ENCODE measurements around the gene DCLRE1C. TPM values are rescaled to one million over a fixed set of nuclear protein-coding genes. Genes with fewer than 3 reads are reported as not detected.
A peak's percentile ranks its signal among the peaks of the same experiment; 100 is the strongest.

The DCLRE1C gene
- total and polyA plus RNA-seq, 2 donors (not counting 1 experiment from before 2014, with no cell fraction given): 24.0 to 61.8 TPM

GRCh38 chr10:14925268-14925667, 28.6 kb downstream of the DCLRE1C start:
- H3K27me3 ChIP-seq (replicated peaks in 1 of 4; ENCODE audit: control extremely low read depth in 1 of 4, control insufficient read depth in 3 of 4, insufficient read depth in 4 of 4, low read length in 3 of 4): no peaks in the 10 kb centered on the region
- ChIA-PET POLR2A (no interaction called here), CTCF (interaction anchor here (1.5 kb wide), 1 partner anchor 26 kb away, joined by 3 read pairs; no protein-coding TSS in a partner anchor)
- no peak for DNase-seq
- H4K20me1 ChIP-seq (ENCODE audit: control insufficient read depth, insufficient read depth, low read length, poor library complexity, severe bottlenecking): peaks cover 20% of the 10 kb centered on the region
- WGBS (ENCODE audit: insufficient coverage): no CpG with 5 or more reads among the region's 2 CpGs
- H2AFZ ChIP-seq (ENCODE audit: insufficient read depth, low read depth, low read length, poor library complexity, severe bottlenecking): no peak overlapping the region
- Mint-ChIP-seq H3K9me3 (ENCODE audit: insufficient read depth) (no peaks in the 10 kb centered on the region), H3K4me3 (no peak overlapping the region), H3K4me1 (peaks cover 26% of the 10 kb centered on the region), H3K27me3 (no peaks in the 10 kb centered on the region), H3K27ac (peak overlapping the region; percentile 80)
- peaks cover 49% of the 10 kb centered on the region for H3K79me2 ChIP-seq (ENCODE audit: control insufficient read depth, insufficient read depth, low read length)
- TF ChIP-seq EZH2 (IDR thresholded peaks at IDR 0.05; ENCODE audit: borderline replicate concordance, insufficient read depth, low read depth, low read length, poor library complexity, severe bottlenecking) (no peak), CTCF (IDR thresholded peaks at IDR 0.05) (no peak)
- ATAC-seq (ENCODE audit: low read depth): no peak
- no peak overlapping the region for H3K9ac ChIP-seq (ENCODE audit: low read length)
- no peak overlapping the region for H3K4me3 ChIP-seq (ENCODE audit: control extremely low read depth in 1 of 5, extremely low read depth in 1 of 5, insufficient read depth in 1 of 5, low read depth in 2 of 5, low read length in 4 of 5)
- intact Hi-C loops (cut with micrococcal nuclease): no loop called here
- H3K4me1 ChIP-seq (ENCODE audit: control insufficient read depth in 2 of 2, insufficient read depth in 2 of 2, low read length in 2 of 2): peaks cover 12 to 20% of the 10 kb centered on the region in 2 donors
- peaks cover 20 to 78% of the 10 kb centered on the region in 2 experiments for H3K36me3 ChIP-seq (replicated peaks in 1 of 2; ENCODE audit: control extremely low read depth in 1 of 2, control insufficient read depth in 1 of 2, extremely low read depth in 1 of 2, insufficient read depth in 2 of 2, low read length in 1 of 2)
- H3K9me3 ChIP-seq (ENCODE audit: control extremely low read depth in 1 of 3, control insufficient read depth in 2 of 3, insufficient read depth in 1 of 3, low read length in 2 of 3): no peaks in the 10 kb centered on the region
- no peak overlapping the region for H3K27ac ChIP-seq (ENCODE audit: low read length in 2 of 2)
- H3K4me2 ChIP-seq (replicated peaks; ENCODE audit: low read depth, low read length, poor library complexity, severe bottlenecking): no peak overlapping the region

GRCh38 chr10:14924013-14924412, 29.9 kb downstream of the DCLRE1C start:
- no peaks in the 10 kb centered on the region for H3K9me3 Mint-ChIP-seq (ENCODE audit: insufficient read depth)
- Histone ChIP-seq H3K79me2 (ENCODE audit: control insufficient read depth, insufficient read depth, low read length) (peaks cover 52% of the 10 kb centered on the region), H3K4me3 (ENCODE audit: control extremely low read depth in 1 of 5, extremely low read depth in 1 of 5, insufficient read depth in 1 of 5, low read depth in 2 of 5, low read length in 4 of 5) (no peak overlapping the region), H3K27me3 (replicated peaks in 1 of 4; ENCODE audit: control extremely low read depth in 1 of 4, control insufficient read depth in 3 of 4, insufficient read depth in 4 of 4, low read length in 3 of 4) (no peaks in the 10 kb centered on the region), H3K9ac (ENCODE audit: low read length) (no peak overlapping the region), H3K4me1 (ENCODE audit: control insufficient read depth in 2 of 2, insufficient read depth in 2 of 2, low read length in 2 of 2) (peaks cover 12 to 20% of the 10 kb centered on the region in 2 donors), H3K27ac (ENCODE audit: low read length in 2 of 2) (no peak overlapping the region), H3K9me3 (ENCODE audit: control extremely low read depth in 1 of 3, control insufficient read depth in 2 of 3, insufficient read depth in 1 of 3, low read length in 2 of 3) (no peaks in the 10 kb centered on the region), H4K20me1 (ENCODE audit: control insufficient read depth, insufficient read depth, low read length, poor library complexity, severe bottlenecking) (peaks cover 20% of the 10 kb centered on the region), H2AFZ (ENCODE audit: insufficient read depth, low read depth, low read length, poor library complexity, severe bottlenecking) (no peak overlapping the region), H3K4me2 (replicated peaks; ENCODE audit: low read depth, low read length, poor library complexity, severe bottlenecking) (no peak overlapping the region), H3K36me3 (replicated peaks in 1 of 2; ENCODE audit: control extremely low read depth in 1 of 2, control insufficient read depth in 1 of 2, extremely low read depth in 1 of 2, insufficient read depth in 2 of 2, low read length in 1 of 2) (peaks cover 28 to 83% of the 10 kb centered on the region in 2 experiments)
- POLR2A ChIA-PET: no interaction called here
- intact Hi-C loops (cut with micrococcal nuclease): no loop called here
- peaks cover 26% of the 10 kb centered on the region for H3K4me1 Mint-ChIP-seq
- WGBS (ENCODE audit: insufficient coverage): 100% methylated on average over 7 of the region's 7 CpGs
- TF ChIP-seq CTCF (IDR thresholded peaks at IDR 0.05) (no peak), EZH2 (IDR thresholded peaks at IDR 0.05; ENCODE audit: borderline replicate concordance, insufficient read depth, low read depth, low read length, poor library complexity, severe bottlenecking) (no peak)
- DNase-seq (no peak), ATAC-seq (ENCODE audit: low read depth) (no peak)
- no peak overlapping the region for H3K4me3 Mint-ChIP-seq
- no peak overlapping the region for H3K27ac Mint-ChIP-seq
- H3K27me3 Mint-ChIP-seq: no peaks in the 10 kb centered on the region
- CTCF ChIA-PET: no interaction called here

Measured in B cell (primary cell).